ENCODE data around the gene ST6GALNAC5.

Gene ST6GALNAC5

GRCh38 chr1:77015748-77016341 lies 148.6 kb downstream of the ST6GALNAC5 start:
- no peak for DNase-seq

GRCh38 chr1:77016386-77016985 lies 149.2 kb downstream of the ST6GALNAC5 start:
- DNase-seq = no peak

GRCh38 chr1:77018311-77018710 lies 151.0 kb downstream of the ST6GALNAC5 start:
- no peak for DNase-seq

GRCh38 chr1:77018761-77019160 lies 151.5 kb downstream of the ST6GALNAC5 start:
- DNase-seq = no peak

GRCh38 chr1:77021732-77022131 lies 154.5 kb downstream of the ST6GALNAC5 start:
- no peak for DNase-seq

GRCh38 chr1:77024500-77024899 lies 157.2 kb downstream of the ST6GALNAC5 start:
- DNase-seq = no peak

- DNase-seq = no peak
These were observed 158.3 kb downstream of the ST6GALNAC5 start for GRCh38 chr1:77025599-77025998.

- no peak for DNase-seq
These were observed 158.9 kb downstream of the ST6GALNAC5 start for GRCh38 chr1:77026135-77026534.

GRCh38 chr1:77026640-77027039 lies 159.4 kb downstream of the ST6GALNAC5 start:
- no peak for DNase-seq

- DNase-seq = no peak
These were observed 160.6 kb downstream of the ST6GALNAC5 start for GRCh38 chr1:77027847-77028246.

GRCh38 chr1:77030401-77031105 lies 163.3 kb downstream of the ST6GALNAC5 start:
- DNase-seq = no peak

GRCh38 chr1:77031106-77031662 lies 163.9 kb downstream of the ST6GALNAC5 start:
- DNase-seq = no peak

GRCh38 chr1:77036560-77036959 lies 169.3 kb downstream of the ST6GALNAC5 start:
- no peak for DNase-seq

GRCh38 chr1:77037038-77037437 lies 169.8 kb downstream of the ST6GALNAC5 start:
- DNase-seq = no peak

GRCh38 chr1:77038000-77038399 lies 170.7 kb downstream of the ST6GALNAC5 start:
- DNase-seq = no peak

GRCh38 chr1:77039111-77039510 lies 171.8 kb downstream of the ST6GALNAC5 start:
- no peak for DNase-seq

GRCh38 chr1:77039739-77040138 lies 172.5 kb downstream of the ST6GALNAC5 start:
- DNase-seq = no peak

GRCh38 chr1:77040826-77041225 lies 173.5 kb downstream of the ST6GALNAC5 start:
- no peak for DNase-seq

- no peak for DNase-seq
These were observed 177.0 kb downstream of the ST6GALNAC5 start for GRCh38 chr1:77044133-77044849.

- no peak for DNase-seq
These were observed 180.3 kb downstream of the ST6GALNAC5 start for GRCh38 chr1:77047575-77047974.

- DNase-seq = no peak
These were observed 180.8 kb downstream of the ST6GALNAC5 start for GRCh38 chr1:77047978-77048614.

GRCh38 chr1:77048615-77049005 lies 181.3 kb downstream of the ST6GALNAC5 start:
- no peak for DNase-seq

GRCh38 chr1:77051425-77051824 lies 184.1 kb downstream of the ST6GALNAC5 start:
- no peak for DNase-seq

Measured in hippocampal formation (tissue), 2 donors.